ENCODE results near the gene AOAH. TPM values are rescaled to one million over a fixed set of nuclear protein-coding genes. Genes with fewer than 3 reads are reported as not detected.
"Not testable (repeated sequence)": the region's sequence is repeated elsewhere in the genome, so short reads cannot be mapped to it uniquely, and the experiment has no call there.

The AOAH gene
- total RNA-seq, 1 experiment from 2014 or later = not detected

DNA sequence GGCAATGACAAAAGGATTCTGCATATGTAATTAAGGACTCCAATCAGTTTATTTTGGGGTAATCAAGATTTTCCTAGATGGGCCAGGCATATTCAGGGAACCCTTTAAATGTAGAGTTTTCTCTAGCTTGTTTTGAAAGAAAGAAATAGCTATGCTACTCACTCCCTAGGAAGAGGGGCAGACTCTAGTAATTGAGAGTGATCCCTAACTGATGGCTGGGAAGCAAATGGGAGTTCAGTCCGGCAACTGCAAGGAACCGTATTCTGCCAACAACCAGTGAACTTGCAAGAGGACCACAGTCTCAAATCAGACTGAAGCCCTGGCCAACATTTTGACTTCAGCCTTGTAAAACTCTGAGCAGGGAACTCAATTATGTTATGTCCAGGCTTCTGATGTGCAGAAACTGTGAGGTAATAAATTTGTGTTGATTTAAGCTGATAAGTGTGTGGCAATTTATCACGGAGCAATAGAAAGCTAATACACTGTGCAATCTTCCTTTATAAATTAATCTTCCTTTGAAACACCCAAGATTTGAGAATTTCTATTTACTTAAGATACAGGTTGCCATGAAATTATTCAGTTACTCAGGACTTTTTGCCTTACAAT, 14.0 kb downstream of the AOAH start:
- intact Hi-C loops (cut with micrococcal nuclease) = no loop called here
- no peak for TF ChIP-seq CTCF (IDR thresholded peaks at IDR 0.05; ENCODE audit: unreplicated experiment)
- Mint-ChIP-seq H3K27ac (ENCODE audit: low read depth, unreplicated experiment) (no peak overlapping the region), H3K27me3 (ENCODE audit: insufficient read depth, unreplicated experiment) (no peaks in the 10 kb centered on the region), H3K4me3 (ENCODE audit: unreplicated experiment) (no peak overlapping the region), H3K4me1 (ENCODE audit: insufficient read depth, unreplicated experiment) (no peaks in the 10 kb centered on the region), H3K9me3 (ENCODE audit: unreplicated experiment) (no peaks in the 10 kb centered on the region), H3K36me3 (ENCODE audit: insufficient read depth, unreplicated experiment) (no peaks in the 10 kb centered on the region)
- ChIA-PET CTCF (no interaction called here), POLR2A (interaction anchor here (0.6 kb wide), 1 partner anchor 254 kb away, joined by 4 read pairs; no protein-coding TSS in a partner anchor)
- DNase-seq (ENCODE audit: unreplicated experiment) = no peak
- BruUV-seq (replicated peaks) = no TSS peak

- POLR2A ChIA-PET = no interaction called here
Observed at GRCh38 chr7:36708767-36709166, 15.5 kb downstream of the AOAH start.

DNA sequence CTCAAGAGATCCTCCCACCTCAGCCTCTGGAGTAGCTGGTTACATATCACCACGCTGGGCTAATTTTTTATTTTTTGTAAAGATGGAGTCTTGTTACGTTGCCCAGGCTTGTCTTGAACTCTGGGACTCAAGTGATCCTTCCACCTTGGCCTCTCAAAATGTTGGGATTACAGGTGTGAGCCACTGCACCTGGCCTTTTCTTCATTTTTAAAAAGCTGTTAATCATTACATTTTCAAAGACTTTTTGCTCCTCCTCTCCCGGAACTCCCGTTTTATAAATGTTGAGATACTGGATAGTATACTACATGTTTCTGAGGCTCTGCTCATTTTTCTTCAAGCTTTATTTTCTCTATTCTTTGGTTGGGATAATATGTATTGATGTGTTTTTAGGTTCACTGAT, 16.4 kb downstream of the AOAH start:
- Mint-ChIP-seq H3K27ac (ENCODE audit: low read depth, unreplicated experiment) (peak overlapping the region; percentile 57), H3K36me3 (ENCODE audit: insufficient read depth, unreplicated experiment) (no peaks in the 10 kb centered on the region), H3K27me3 (ENCODE audit: insufficient read depth, unreplicated experiment) (no peaks in the 10 kb centered on the region), H3K4me3 (ENCODE audit: unreplicated experiment) (no peak overlapping the region), H3K9me3 (ENCODE audit: unreplicated experiment) (no peaks in the 10 kb centered on the region), H3K4me1 (ENCODE audit: insufficient read depth, unreplicated experiment) (no peaks in the 10 kb centered on the region)
- intact Hi-C loops (cut with micrococcal nuclease) = no loop called here
- no peak for DNase-seq (ENCODE audit: unreplicated experiment)
- no peak for TF ChIP-seq CTCF (IDR thresholded peaks at IDR 0.05; ENCODE audit: unreplicated experiment)
- ChIA-PET POLR2A (no interaction called here), CTCF (interaction anchor here (0.9 to 1.1 kb wide), 2 partner anchors 15 to 37 kb away, joined by 3 to 4 read pairs; no protein-coding TSS in a partner anchor)
- no TSS peak for BruUV-seq (replicated peaks)

More at GRCh38 chr7:36708767-36709166, 15.5 kb downstream of the AOAH start:
- no peaks in the 10 kb centered on the region for H3K27me3 Mint-ChIP-seq (ENCODE audit: insufficient read depth, unreplicated experiment)
- TF ChIP-seq CTCF (IDR thresholded peaks at IDR 0.05; ENCODE audit: unreplicated experiment) = no peak
- H3K4me1 Mint-ChIP-seq (ENCODE audit: insufficient read depth, unreplicated experiment) = no peaks in the 10 kb centered on the region
- no peaks in the 10 kb centered on the region for H3K9me3 Mint-ChIP-seq (ENCODE audit: unreplicated experiment)
- H3K36me3 Mint-ChIP-seq (ENCODE audit: insufficient read depth, unreplicated experiment) = no peaks in the 10 kb centered on the region
- CTCF ChIA-PET = interaction anchor here (0.7 to 1.1 kb wide), 4 partner anchors 16 to 279 kb away, joined by 3 to 4 read pairs (median 4); no protein-coding TSS in a partner anchor
- intact Hi-C loops (cut with micrococcal nuclease) = no loop called here
- DNase-seq (ENCODE audit: unreplicated experiment) = no peak
- H3K4me3 Mint-ChIP-seq (ENCODE audit: unreplicated experiment) = no peak overlapping the region
- H3K27ac Mint-ChIP-seq (ENCODE audit: low read depth, unreplicated experiment) = no peak overlapping the region
- no TSS peak for BruUV-seq (replicated peaks)

DNA sequence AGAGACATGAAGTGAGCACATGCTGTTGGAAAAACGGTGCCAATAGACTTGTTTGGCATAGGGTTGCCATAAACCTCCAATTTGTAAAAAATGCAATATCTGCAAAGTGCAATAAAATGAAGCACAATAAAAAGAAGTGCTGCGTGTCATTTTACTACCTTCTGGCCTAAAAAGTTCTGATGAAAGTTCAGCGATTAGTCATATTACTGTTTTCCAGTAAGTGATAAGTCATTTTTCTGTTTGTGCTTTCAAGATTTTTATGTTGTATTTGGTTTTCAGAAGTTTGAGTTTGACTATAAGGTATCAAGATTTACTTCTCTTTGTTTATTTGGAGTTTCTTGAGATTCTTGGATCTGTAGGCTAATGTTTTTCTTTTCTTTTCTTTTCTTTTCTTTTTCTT, 16.8 kb downstream of the AOAH start:
- BruUV-seq (replicated peaks) = no TSS peak
- CTCF ChIA-PET = interaction anchor here (1.1 to 2.0 kb wide), 2 partner anchors 14 to 37 kb away, joined by 4 to 5 read pairs; no protein-coding TSS in a partner anchor
- Mint-ChIP-seq H3K9me3 (ENCODE audit: unreplicated experiment) (no peaks in the 10 kb centered on the region), H3K27ac (ENCODE audit: low read depth, unreplicated experiment) (peak overlapping the region; percentile 57), H3K27me3 (ENCODE audit: insufficient read depth, unreplicated experiment) (no peaks in the 10 kb centered on the region), H3K36me3 (ENCODE audit: insufficient read depth, unreplicated experiment) (no peaks in the 10 kb centered on the region), H3K4me3 (ENCODE audit: unreplicated experiment) (no peak overlapping the region), H3K4me1 (ENCODE audit: insufficient read depth, unreplicated experiment) (no peaks in the 10 kb centered on the region)
- POLR2A ChIA-PET = interaction anchor here (0.7 kb wide), 1 partner anchor 153 kb away, joined by 3 read pairs; no protein-coding TSS in a partner anchor
- no peak for TF ChIP-seq CTCF (IDR thresholded peaks at IDR 0.05; ENCODE audit: unreplicated experiment)
- intact Hi-C loops (cut with micrococcal nuclease) = no loop called here
- no peak for DNase-seq (ENCODE audit: unreplicated experiment)

GRCh38 chr7:36703860-36704259, 20.4 kb downstream of the AOAH start:
- POLR2A ChIA-PET; intact Hi-C loops (cut with micrococcal nuclease); H3K9me3 Mint-ChIP-seq (ENCODE audit: unreplicated experiment); H3K36me3 Mint-ChIP-seq (ENCODE audit: insufficient read depth, unreplicated experiment); H3K27me3 Mint-ChIP-seq (ENCODE audit: insufficient read depth, unreplicated experiment); CTCF ChIA-PET; H3K4me1 Mint-ChIP-seq (ENCODE audit: insufficient read depth, unreplicated experiment); BruUV-seq (replicated peaks); H3K4me3 Mint-ChIP-seq (ENCODE audit: unreplicated experiment); DNase-seq (ENCODE audit: unreplicated experiment); H3K27ac Mint-ChIP-seq (ENCODE audit: low read depth, unreplicated experiment): not testable (repeated sequence)
